ENCODE results near the gene MED22. TPM values are rescaled to one million over a fixed set of nuclear protein-coding genes. Genes with fewer than 3 reads are reported as not detected.
A peak's percentile ranks its signal among the peaks of the same experiment; 100 is the strongest.

MED22 gene
- total and polyA plus RNA-seq, 5 donors from 2014 or later, result 7.3 to 29.3 (median 12.0) TPM

DNA sequence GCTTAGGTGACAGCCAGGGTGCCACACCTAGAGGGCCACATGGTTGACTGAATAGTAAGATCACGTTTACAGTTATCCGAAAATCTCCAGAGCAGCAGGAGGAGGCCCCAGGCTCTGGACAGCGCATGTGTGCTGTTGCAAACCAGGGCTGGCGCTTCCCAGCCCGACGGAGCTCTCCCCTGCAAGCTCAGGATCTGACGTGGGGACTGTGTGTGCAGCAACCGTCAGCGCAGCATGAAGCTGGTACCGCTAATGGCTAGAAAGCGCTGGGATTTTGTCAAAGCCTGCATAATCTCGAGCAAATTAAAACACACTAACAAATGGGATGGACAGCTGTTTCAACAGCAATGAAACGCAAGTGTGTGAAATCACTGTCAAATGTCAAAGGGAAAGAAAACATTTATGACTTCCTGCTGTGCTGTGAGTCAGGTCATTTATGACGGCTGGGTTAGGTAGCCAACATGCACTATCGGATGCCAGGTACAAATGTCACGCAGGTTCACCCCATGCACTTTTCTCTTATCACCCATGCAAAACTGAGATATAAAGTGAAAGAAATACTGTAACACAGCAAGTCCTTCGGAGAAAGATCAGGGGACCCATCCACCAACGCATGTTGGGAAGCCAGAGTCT is 20.4 kb upstream of the MED22 start:
- peak overlapping the region; percentile 95 for H3K27ac ChIP-seq (ENCODE audit: insufficient read depth, low read length, poor library complexity, severe bottlenecking)
- Mint-ChIP-seq H3K27me3 (no peaks in the 10 kb centered on the region), H3K4me1 (peaks cover 14 to 72% (median 50%) of the 10 kb centered on the region in 4 donors), H3K4me3 (peak overlapping the region; percentile 77 to 89 (median 88)), H3K36me3 (peaks cover 24% of the 10 kb centered on the region), H3K27ac (peak overlapping the region; percentile 92 to 98 (median 96)), H3K9me3 (no peaks in the 10 kb centered on the region)
- peaks cover 41% of the 10 kb centered on the region for H3K36me3 ChIP-seq (ENCODE audit: control insufficient read depth, insufficient read depth, low read length)
- ATAC-seq (ENCODE audit: low read depth in 2 of 2), result no peak
- H3K4me1 ChIP-seq (ENCODE audit: control insufficient read depth, insufficient read depth, low read length, poor library complexity, severe bottlenecking), result peaks cover 66% of the 10 kb centered on the region
- no peaks in the 10 kb centered on the region for H3K27me3 ChIP-seq (ENCODE audit: control insufficient read depth, insufficient read depth, low read length)
- peak overlapping the region; percentile 81 for H3K4me3 ChIP-seq (ENCODE audit: low read depth, low read length)
- peak in 1 of 3 donors; percentile 45 for DNase-seq
- H3K9me3 ChIP-seq (ENCODE audit: control insufficient read depth in 2 of 2, low read length in 2 of 2), result no peaks in the 10 kb centered on the region

DNA sequence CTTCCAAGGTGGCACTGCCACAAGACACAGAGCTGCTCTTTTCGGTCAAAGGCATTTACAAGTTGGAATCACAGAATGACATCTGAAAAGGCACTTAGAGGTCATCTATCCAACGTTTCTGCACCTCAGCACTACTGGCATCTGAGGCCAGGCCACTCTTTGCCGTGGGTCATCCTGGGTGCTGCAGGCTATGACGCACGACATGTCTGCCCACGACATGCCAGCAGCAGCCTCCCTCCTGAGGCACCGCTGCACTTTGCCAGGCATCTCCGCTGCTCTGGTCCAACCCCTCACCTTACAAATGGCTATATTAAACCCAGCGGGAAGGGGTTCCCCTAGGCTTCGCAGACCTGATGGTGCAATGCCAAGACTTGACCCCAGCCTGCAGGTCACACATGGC is 19.8 kb upstream of the MED22 start:
- ATAC-seq (ENCODE audit: low read depth in 2 of 2) (no peak), DNase-seq (no peak)
- H3K4me3 Mint-ChIP-seq, result no peak overlapping the region
- Histone ChIP-seq H3K9me3 (ENCODE audit: control insufficient read depth in 2 of 2, low read length in 2 of 2) (no peaks in the 10 kb centered on the region), H3K27ac (ENCODE audit: insufficient read depth, low read length, poor library complexity, severe bottlenecking) (peak overlapping the region; percentile 95), H3K4me1 (ENCODE audit: control insufficient read depth, insufficient read depth, low read length, poor library complexity, severe bottlenecking) (peaks cover 61% of the 10 kb centered on the region), H3K36me3 (ENCODE audit: control insufficient read depth, insufficient read depth, low read length) (peaks cover 44% of the 10 kb centered on the region), H3K27me3 (ENCODE audit: control insufficient read depth, insufficient read depth, low read length) (no peaks in the 10 kb centered on the region), H3K4me3 (ENCODE audit: low read depth, low read length) (no peak overlapping the region)
- H3K36me3 Mint-ChIP-seq, result peaks cover 27% of the 10 kb centered on the region
- peaks cover 14 to 66% (median 49%) of the 10 kb centered on the region in 4 donors for H3K4me1 Mint-ChIP-seq
- no peaks in the 10 kb centered on the region for H3K9me3 Mint-ChIP-seq
- H3K27me3 Mint-ChIP-seq, result no peaks in the 10 kb centered on the region
- no peak overlapping the region for H3K27ac Mint-ChIP-seq

DNA sequence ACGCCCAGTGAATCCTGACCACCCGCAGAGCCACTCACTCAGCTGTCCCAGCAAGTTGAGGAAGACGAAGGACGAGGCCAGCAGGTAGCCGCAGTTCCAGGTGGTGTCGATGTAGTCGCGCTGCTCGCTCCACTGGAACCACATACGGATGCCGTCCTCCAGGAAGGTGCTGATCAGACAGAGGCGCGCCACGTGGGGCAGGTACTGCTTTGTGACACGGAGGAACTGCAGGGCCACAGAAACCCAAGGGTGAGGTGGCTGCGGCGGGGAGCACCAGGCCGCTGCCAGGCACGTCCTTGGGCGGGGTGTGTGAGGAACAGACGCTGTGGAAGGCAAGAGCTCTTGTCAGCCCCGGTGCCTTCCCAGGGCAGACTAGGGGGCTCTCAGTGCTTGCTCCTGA is 19.3 kb upstream of the MED22 start:
- H3K9me3 ChIP-seq (ENCODE audit: control insufficient read depth in 2 of 2, low read length in 2 of 2), result no peaks in the 10 kb centered on the region
- no peaks in the 10 kb centered on the region for H3K27me3 ChIP-seq (ENCODE audit: control insufficient read depth, insufficient read depth, low read length)
- DNase-seq, result no peak
- no peaks in the 10 kb centered on the region for H3K9me3 Mint-ChIP-seq
- no peak overlapping the region for H3K27ac ChIP-seq (ENCODE audit: insufficient read depth, low read length, poor library complexity, severe bottlenecking)
- H3K36me3 Mint-ChIP-seq, result peaks cover 30% of the 10 kb centered on the region
- H3K27me3 Mint-ChIP-seq, result no peaks in the 10 kb centered on the region
- H3K4me3 Mint-ChIP-seq, result peak overlapping the region in 1 of 4 donors; percentile 46
- H3K4me1 Mint-ChIP-seq, result peaks cover 14 to 61% (median 45%) of the 10 kb centered on the region in 4 donors
- peaks cover 46% of the 10 kb centered on the region for H3K36me3 ChIP-seq (ENCODE audit: control insufficient read depth, insufficient read depth, low read length)
- H3K27ac Mint-ChIP-seq, result peak overlapping the region in 1 of 3 donors; percentile 43
- ATAC-seq (ENCODE audit: low read depth in 2 of 2), result no peak
- H3K4me1 ChIP-seq (ENCODE audit: control insufficient read depth, insufficient read depth, low read length, poor library complexity, severe bottlenecking), result peaks cover 55% of the 10 kb centered on the region
- H3K4me3 ChIP-seq (ENCODE audit: low read depth, low read length), result no peak overlapping the region

DNA sequence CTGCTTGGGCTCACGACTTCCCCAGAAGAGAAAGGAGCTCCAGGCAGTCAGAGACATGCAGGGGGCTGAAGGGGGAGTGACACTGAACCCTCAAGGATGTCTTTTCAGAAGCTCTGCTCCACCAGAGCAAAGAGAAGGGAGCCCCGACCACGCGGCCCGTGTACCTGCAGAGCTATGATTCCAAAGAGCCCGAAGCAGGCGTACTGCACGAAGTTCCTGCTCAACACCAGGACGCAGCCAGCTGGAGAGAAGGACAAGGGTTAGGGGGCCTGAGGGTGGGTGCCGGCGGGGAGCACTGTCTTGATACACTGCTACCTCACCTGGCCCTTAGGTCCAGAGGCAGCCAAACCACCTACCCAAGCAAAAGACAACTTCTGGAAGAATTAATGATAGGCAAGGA is 18.5 kb upstream of the MED22 start:
- H3K36me3 Mint-ChIP-seq, result peaks cover 37% of the 10 kb centered on the region
- peaks cover 14 to 53% (median 41%) of the 10 kb centered on the region in 4 donors for H3K4me1 Mint-ChIP-seq
- no peaks in the 10 kb centered on the region for H3K9me3 Mint-ChIP-seq

DNA sequence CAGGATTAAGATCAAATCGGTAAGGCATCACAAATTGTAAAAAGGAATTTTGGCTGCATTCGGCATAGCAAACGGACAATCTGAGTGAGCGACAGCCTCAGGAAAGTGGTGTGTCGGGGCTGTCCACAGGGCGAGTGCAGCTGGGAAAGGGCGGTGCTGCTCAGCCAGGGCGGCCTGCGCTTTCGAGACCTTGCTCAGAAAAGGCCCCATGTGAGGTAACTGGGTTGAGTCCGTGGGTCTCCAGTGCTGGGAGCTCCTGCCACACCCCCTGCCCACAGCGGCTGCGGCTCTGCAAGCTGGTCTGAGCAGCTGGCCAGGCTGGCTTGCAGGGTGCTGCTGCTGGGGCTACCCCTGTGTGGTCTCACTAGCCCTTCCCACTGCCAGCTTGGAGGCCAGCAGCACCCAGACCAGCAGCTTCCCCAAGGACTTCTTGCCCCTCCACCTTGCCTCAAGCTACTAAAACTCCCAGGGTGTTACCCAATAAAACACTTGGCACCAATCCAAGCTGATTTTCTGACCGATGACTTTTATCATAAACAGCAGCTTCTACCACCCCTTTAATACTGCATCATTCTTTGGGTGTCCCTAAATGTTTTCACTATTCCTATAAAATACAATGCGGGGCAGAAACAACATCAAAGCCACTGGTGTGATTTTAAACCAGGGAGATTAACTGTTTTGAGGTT is 14.6 kb upstream of the MED22 start:
- peak overlapping the region in 1 of 4 donors; percentile 73 for H3K4me3 Mint-ChIP-seq
- H3K27ac Mint-ChIP-seq, result no peak overlapping the region
- Histone ChIP-seq H3K9me3 (ENCODE audit: control insufficient read depth in 2 of 2, low read length in 2 of 2) (no peaks in the 10 kb centered on the region), H3K4me1 (ENCODE audit: control insufficient read depth, insufficient read depth, low read length, poor library complexity, severe bottlenecking) (peaks cover 23% of the 10 kb centered on the region), H3K36me3 (ENCODE audit: control insufficient read depth, insufficient read depth, low read length) (peaks cover 73% of the 10 kb centered on the region), H3K27me3 (ENCODE audit: control insufficient read depth, insufficient read depth, low read length) (no peaks in the 10 kb centered on the region), H3K4me3 (ENCODE audit: low read depth, low read length) (no peak overlapping the region), H3K27ac (ENCODE audit: insufficient read depth, low read length, poor library complexity, severe bottlenecking) (no peak overlapping the region)
- H3K27me3 Mint-ChIP-seq, result no peaks in the 10 kb centered on the region
- H3K9me3 Mint-ChIP-seq, result no peaks in the 10 kb centered on the region
- peaks cover 0 to 30% (median 25%) of the 10 kb centered on the region in 4 donors for H3K4me1 Mint-ChIP-seq
- no peak for DNase-seq
- H3K36me3 Mint-ChIP-seq, result peaks cover 39% of the 10 kb centered on the region
- no peak for ATAC-seq (ENCODE audit: low read depth in 2 of 2)

More for the DNA sequence above, 18.5 kb upstream of the MED22 start:
- H3K27ac Mint-ChIP-seq, result no peak overlapping the region
- H3K27me3 Mint-ChIP-seq, result no peaks in the 10 kb centered on the region
- no peak overlapping the region for H3K4me3 ChIP-seq (ENCODE audit: low read depth, low read length)
- peaks cover 48% of the 10 kb centered on the region for H3K4me1 ChIP-seq (ENCODE audit: control insufficient read depth, insufficient read depth, low read length, poor library complexity, severe bottlenecking)
- no peak overlapping the region for H3K27ac ChIP-seq (ENCODE audit: insufficient read depth, low read length, poor library complexity, severe bottlenecking)
- ATAC-seq (ENCODE audit: low read depth in 2 of 2) (no peak), DNase-seq (no peak)
- no peaks in the 10 kb centered on the region for H3K27me3 ChIP-seq (ENCODE audit: control insufficient read depth, insufficient read depth, low read length)
- peaks cover 54% of the 10 kb centered on the region for H3K36me3 ChIP-seq (ENCODE audit: control insufficient read depth, insufficient read depth, low read length)
- peak overlapping the region in 1 of 4 donors; percentile 22 for H3K4me3 Mint-ChIP-seq
- no peaks in the 10 kb centered on the region for H3K9me3 ChIP-seq (ENCODE audit: control insufficient read depth in 2 of 2, low read length in 2 of 2)

DNA sequence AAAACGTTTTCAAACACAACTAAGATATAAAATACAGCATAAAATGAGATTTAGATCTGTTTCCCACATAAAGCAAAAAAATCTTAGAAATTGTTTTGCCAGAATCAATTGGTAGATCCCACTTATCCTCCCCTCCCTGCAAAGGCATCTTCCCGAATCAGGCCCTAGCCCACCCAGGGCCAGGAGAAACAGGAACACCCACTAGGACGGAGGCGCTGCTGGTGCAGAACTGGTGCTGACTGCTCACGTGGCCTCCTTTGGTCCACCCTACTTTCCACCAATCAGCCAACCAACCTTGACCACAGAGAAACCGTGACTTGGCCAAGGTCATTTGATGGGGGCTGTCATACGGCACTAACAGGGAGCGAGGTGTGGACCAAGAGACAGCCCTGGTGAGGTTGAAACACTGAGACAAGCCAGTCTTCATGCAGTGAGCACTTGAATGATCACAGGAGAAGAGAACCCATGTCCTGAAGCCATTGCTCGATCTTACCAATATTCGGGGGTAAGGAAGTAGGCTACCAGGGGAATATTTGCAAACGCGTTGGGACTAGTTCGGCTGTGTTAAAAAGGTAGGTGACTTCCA is 13.7 kb upstream of the MED22 start:
- H3K36me3 ChIP-seq (ENCODE audit: control insufficient read depth, insufficient read depth, low read length), result peaks cover 65% of the 10 kb centered on the region
- no peaks in the 10 kb centered on the region for H3K27me3 ChIP-seq (ENCODE audit: control insufficient read depth, insufficient read depth, low read length)
- H3K27ac ChIP-seq (ENCODE audit: insufficient read depth, low read length, poor library complexity, severe bottlenecking), result no peak overlapping the region
- ATAC-seq (ENCODE audit: low read depth in 2 of 2) (no peak), DNase-seq (no peak)
- H3K4me3 ChIP-seq (ENCODE audit: low read depth, low read length), result no peak overlapping the region
- no peaks in the 10 kb centered on the region for H3K9me3 ChIP-seq (ENCODE audit: control insufficient read depth in 2 of 2, low read length in 2 of 2)
- H3K27ac Mint-ChIP-seq, result peak overlapping the region in 1 of 3 donors; percentile 68
- H3K27me3 Mint-ChIP-seq, result no peaks in the 10 kb centered on the region
- H3K9me3 Mint-ChIP-seq, result no peaks in the 10 kb centered on the region
- H3K4me1 ChIP-seq (ENCODE audit: control insufficient read depth, insufficient read depth, low read length, poor library complexity, severe bottlenecking), result peaks cover 24% of the 10 kb centered on the region
- H3K4me3 Mint-ChIP-seq, result peak overlapping the region in 1 of 4 donors; percentile 73
- H3K36me3 Mint-ChIP-seq, result peaks cover 39% of the 10 kb centered on the region
- peaks cover 0 to 28% (median 25%) of the 10 kb centered on the region in 4 donors for H3K4me1 Mint-ChIP-seq

DNA sequence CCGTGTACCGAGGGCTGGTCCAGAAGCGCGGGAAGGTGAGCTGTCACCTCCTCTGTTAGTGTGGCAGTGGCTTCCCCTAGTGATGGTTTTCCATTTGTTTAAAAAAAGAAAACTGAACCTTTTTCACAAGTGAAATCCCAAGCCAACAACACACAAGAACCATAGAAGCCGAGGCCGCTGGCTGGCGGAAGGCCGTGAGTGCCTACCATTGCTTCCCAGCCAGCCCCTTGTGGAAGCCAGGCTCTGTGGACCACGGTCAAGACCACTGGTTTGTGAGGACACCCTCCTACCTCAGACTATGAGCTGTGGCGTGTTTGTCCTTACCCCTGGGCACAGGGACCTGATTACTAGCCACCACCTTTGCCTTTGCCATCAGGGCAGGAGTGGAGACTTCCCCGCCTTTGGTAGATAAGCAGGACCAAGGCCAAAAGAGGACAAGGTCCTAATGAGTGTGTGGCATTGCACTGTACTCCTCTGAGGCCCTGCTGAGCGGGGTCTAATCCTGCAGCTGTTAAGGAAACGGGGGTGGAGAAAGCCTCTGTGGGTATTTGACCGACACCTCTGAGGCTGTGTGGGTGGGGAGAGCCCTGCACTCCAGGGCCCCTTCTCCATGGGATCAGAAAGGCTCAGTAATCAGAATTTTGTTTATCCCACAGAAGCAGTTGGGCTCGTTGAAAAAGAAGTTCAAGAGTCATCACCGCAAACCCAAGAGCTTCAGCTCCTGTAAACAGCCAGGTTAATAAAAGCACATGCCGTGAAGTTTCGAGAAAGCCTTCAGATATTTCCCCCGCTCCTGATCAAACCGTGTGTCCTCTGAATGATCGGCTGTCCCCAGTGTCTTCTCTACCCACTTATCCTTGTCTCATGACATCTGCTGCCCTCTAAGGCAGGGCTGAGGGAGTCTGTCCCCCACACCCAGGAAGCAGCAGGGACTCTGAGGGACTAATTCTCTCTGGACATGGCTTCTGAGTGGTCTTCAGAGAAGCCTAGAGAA is 12.8 kb upstream of the MED22 start:
- H3K9me3 Mint-ChIP-seq, result no peaks in the 10 kb centered on the region
- Histone ChIP-seq H3K4me1 (ENCODE audit: control insufficient read depth, insufficient read depth, low read length, poor library complexity, severe bottlenecking) (peaks cover 27% of the 10 kb centered on the region), H3K27ac (ENCODE audit: insufficient read depth, low read length, poor library complexity, severe bottlenecking) (peak overlapping the region; percentile 33), H3K27me3 (ENCODE audit: control insufficient read depth, insufficient read depth, low read length) (no peaks in the 10 kb centered on the region), H3K9me3 (ENCODE audit: control insufficient read depth in 2 of 2, low read length in 2 of 2) (no peaks in the 10 kb centered on the region), H3K4me3 (ENCODE audit: low read depth, low read length) (no peak overlapping the region), H3K36me3 (ENCODE audit: control insufficient read depth, insufficient read depth, low read length) (peaks cover 56% of the 10 kb centered on the region)
- peaks cover 33% of the 10 kb centered on the region for H3K36me3 Mint-ChIP-seq
- peak overlapping the region in 3 of 4 donors; percentile 22 to 73 (median 73) for H3K4me3 Mint-ChIP-seq
- DNase-seq (no peak), ATAC-seq (ENCODE audit: low read depth in 2 of 2) (no peak)
- peaks cover 0 to 24% (median 21%) of the 10 kb centered on the region in 4 donors for H3K4me1 Mint-ChIP-seq
- H3K27me3 Mint-ChIP-seq, result no peaks in the 10 kb centered on the region
- H3K27ac Mint-ChIP-seq, result peak overlapping the region in 2 of 3 donors; percentile 32 to 68

Data from CD4-positive, CD25-positive, alpha-beta regulatory T cell (primary cell).